ENCODE measurements around the gene PTEN. TPM values are rescaled to one million over a fixed set of nuclear protein-coding genes. Genes with fewer than 3 reads are reported as not detected.
"Not testable (repeated sequence)": the region's sequence is repeated elsewhere in the genome, so short reads cannot be mapped to it uniquely, and the experiment has no call there.

The PTEN gene
- total RNA-seq, 1 donor: 169 TPM

- DNase-seq (ENCODE audit: insufficient read length, low spot score, missing footprints): no peak
- H4K20me1 ChIP-seq (ENCODE audit: insufficient read depth, low read length): no peaks in the 10 kb centered on the region
- no peak overlapping the region for H3K4me2 ChIP-seq (ENCODE audit: insufficient read depth, low read length)
- H3K4me1 ChIP-seq (ENCODE audit: insufficient read depth, low read length): no peaks in the 10 kb centered on the region
- no peak overlapping the region for H2AFZ ChIP-seq (ENCODE audit: low read length)
- no peak overlapping the region for H3K27ac ChIP-seq (ENCODE audit: low read depth, low read length)
- H3K79me2 ChIP-seq (ENCODE audit: insufficient read depth, low read length): no peaks in the 10 kb centered on the region
- H3K4me3 ChIP-seq (ENCODE audit: insufficient read depth, low read length): no peak overlapping the region
- no peaks in the 10 kb centered on the region for H3K9me3 ChIP-seq (ENCODE audit: low read depth, low read length)
- TF ChIP-seq, protein P1, sequence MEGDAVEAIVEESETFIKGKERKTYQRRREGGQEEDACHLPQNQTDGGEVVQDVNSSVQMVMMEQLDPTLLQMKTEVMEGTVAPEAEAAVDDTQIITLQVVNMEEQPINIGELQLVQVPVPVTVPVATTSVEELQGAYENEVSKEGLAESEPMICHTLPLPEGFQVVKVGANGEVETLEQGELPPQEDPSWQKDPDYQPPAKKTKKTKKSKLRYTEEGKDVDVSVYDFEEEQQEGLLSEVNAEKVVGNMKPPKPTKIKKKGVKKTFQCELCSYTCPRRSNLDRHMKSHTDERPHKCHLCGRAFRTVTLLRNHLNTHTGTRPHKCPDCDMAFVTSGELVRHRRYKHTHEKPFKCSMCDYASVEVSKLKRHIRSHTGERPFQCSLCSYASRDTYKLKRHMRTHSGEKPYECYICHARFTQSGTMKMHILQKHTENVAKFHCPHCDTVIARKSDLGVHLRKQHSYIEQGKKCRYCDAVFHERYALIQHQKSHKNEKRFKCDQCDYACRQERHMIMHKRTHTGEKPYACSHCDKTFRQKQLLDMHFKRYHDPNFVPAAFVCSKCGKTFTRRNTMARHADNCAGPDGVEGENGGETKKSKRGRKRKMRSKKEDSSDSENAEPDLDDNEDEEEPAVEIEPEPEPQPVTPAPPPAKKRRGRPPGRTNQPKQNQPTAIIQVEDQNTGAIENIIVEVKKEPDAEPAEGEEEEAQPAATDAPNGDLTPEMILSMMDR (IDR thresholded peaks at IDR 0.05; ENCODE audit: extremely low read depth, low read depth, low read length): no peak
- no peaks in the 10 kb centered on the region for H3K36me3 ChIP-seq (ENCODE audit: insufficient read depth, low read length)
- H3K27me3 ChIP-seq (ENCODE audit: insufficient read depth, low read length): no peaks in the 10 kb centered on the region
Observed at GRCh38 chr10:87827681-87828080, 35.7 kb upstream of the PTEN start.

DNA sequence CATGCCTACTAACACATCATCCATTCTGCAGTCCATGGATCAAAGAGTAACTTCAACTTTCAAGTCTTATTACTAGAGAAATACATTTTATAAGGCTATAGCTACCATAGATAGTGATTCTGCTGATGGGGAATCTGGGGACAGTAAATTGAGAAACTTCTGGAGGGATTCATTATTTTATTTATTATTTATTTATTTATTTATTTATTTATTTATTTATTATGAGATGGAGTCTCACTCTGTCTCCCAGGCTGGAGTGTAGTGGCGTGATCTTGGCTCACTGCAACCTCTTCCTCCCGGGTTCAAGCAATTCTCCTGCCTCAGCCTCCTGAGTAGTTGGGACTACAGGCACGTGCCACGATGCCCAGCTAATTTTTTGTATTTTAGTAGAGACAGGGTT lies 34.4 kb upstream of the PTEN start:
- H3K27me3 ChIP-seq (ENCODE audit: insufficient read depth, low read length); H2AFZ ChIP-seq (ENCODE audit: low read length); H3K4me2 ChIP-seq (ENCODE audit: insufficient read depth, low read length); H3K4me1 ChIP-seq (ENCODE audit: insufficient read depth, low read length); H3K79me2 ChIP-seq (ENCODE audit: insufficient read depth, low read length); DNase-seq (ENCODE audit: insufficient read length, low spot score, missing footprints); H3K4me3 ChIP-seq (ENCODE audit: insufficient read depth, low read length); H3K9me3 ChIP-seq (ENCODE audit: low read depth, low read length); H4K20me1 ChIP-seq (ENCODE audit: insufficient read depth, low read length); H3K27ac ChIP-seq (ENCODE audit: low read depth, low read length); H3K36me3 ChIP-seq (ENCODE audit: insufficient read depth, low read length): not testable (repeated sequence)

GRCh38 chr10:87829986-87830729 lies 33.3 kb upstream of the PTEN start:
- H4K20me1 ChIP-seq (ENCODE audit: insufficient read depth, low read length): no peaks in the 10 kb centered on the region
- TF ChIP-seq, protein P1 (IDR thresholded peaks at IDR 0.05; ENCODE audit: extremely low read depth, low read depth, low read length): no peak
- no peak overlapping the region for H2AFZ ChIP-seq (ENCODE audit: low read length)
- H3K4me1 ChIP-seq (ENCODE audit: insufficient read depth, low read length): no peaks in the 10 kb centered on the region
- DNase-seq (ENCODE audit: insufficient read length, low spot score, missing footprints): peak; percentile 42
- no peak overlapping the region for H3K27ac ChIP-seq (ENCODE audit: low read depth, low read length)
- H3K4me3 ChIP-seq (ENCODE audit: insufficient read depth, low read length): no peak overlapping the region
- no peaks in the 10 kb centered on the region for H3K79me2 ChIP-seq (ENCODE audit: insufficient read depth, low read length)
- H3K36me3 ChIP-seq (ENCODE audit: insufficient read depth, low read length): no peaks in the 10 kb centered on the region
- no peak overlapping the region for H3K4me2 ChIP-seq (ENCODE audit: insufficient read depth, low read length)
- H3K27me3 ChIP-seq (ENCODE audit: insufficient read depth, low read length): no peaks in the 10 kb centered on the region
- H3K9me3 ChIP-seq (ENCODE audit: low read depth, low read length): no peaks in the 10 kb centered on the region

DNA sequence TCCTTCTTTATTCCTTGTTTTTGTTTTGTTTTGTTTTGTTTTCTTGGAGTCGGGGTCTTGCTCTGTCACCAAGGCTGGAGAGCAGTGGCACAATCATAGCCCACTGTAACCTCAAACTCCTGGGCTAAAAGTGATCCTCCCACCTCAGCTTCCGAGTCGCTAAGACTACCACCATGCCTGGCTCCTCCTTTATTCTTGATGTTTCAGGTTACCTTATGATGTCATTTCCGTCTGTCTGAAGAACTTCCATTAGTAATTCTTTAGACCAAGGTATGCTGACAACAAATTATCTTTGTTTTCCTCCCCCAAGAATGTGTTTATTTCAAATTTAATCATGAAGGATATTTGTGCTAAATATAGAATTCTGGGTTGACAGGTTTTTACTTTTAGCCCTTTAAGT lies 27.3 kb upstream of the PTEN start:
- H4K20me1 ChIP-seq (ENCODE audit: insufficient read depth, low read length): no peaks in the 10 kb centered on the region

More for the DNA sequence above, 27.3 kb upstream of the PTEN start:
- TF ChIP-seq, protein P1 (IDR thresholded peaks at IDR 0.05; ENCODE audit: extremely low read depth, low read depth, low read length): no peak
- Histone ChIP-seq H3K27ac (ENCODE audit: low read depth, low read length) (no peak overlapping the region), H3K4me3 (ENCODE audit: insufficient read depth, low read length) (no peak overlapping the region), H3K4me2 (ENCODE audit: insufficient read depth, low read length) (no peak overlapping the region), H2AFZ (ENCODE audit: low read length) (no peak overlapping the region), H3K36me3 (ENCODE audit: insufficient read depth, low read length) (no peaks in the 10 kb centered on the region), H3K79me2 (ENCODE audit: insufficient read depth, low read length) (no peaks in the 10 kb centered on the region), H3K9me3 (ENCODE audit: low read depth, low read length) (no peaks in the 10 kb centered on the region), H3K27me3 (ENCODE audit: insufficient read depth, low read length) (no peaks in the 10 kb centered on the region), H3K4me1 (ENCODE audit: insufficient read depth, low read length) (no peaks in the 10 kb centered on the region)
- DNase-seq (ENCODE audit: insufficient read length, low spot score, missing footprints): no peak

Data from osteoblast (primary cell).